HG03521 (cell line): ENCODE data around the gene MN1.

Experiments
- ATAC-seq: cut with Tn5 transposase; IDR thresholded peaks from one replicate; pipeline ENCODE4 v1.9.1; 2021; ENCODE audit warnings: mild to moderate bottlenecking, moderate library complexity; ENCODE audit not compliant: unreplicated experiment

MN1 gene

GRCh38 chr22:27765706-27766291 is 35.8 kb downstream of the MN1 start:
- ATAC-seq: no peak

- ATAC-seq: no peak
Measured at GRCh38 chr22:27764722-27765236, 36.8 kb downstream of the MN1 start.

- no peak for ATAC-seq
Measured at GRCh38 chr22:27761665-27762064, 39.9 kb downstream of the MN1 start.

GRCh38 chr22:27761000-27761399 is 40.6 kb downstream of the MN1 start:
- ATAC-seq: no peak

GRCh38 chr22:27760474-27760873 is 41.1 kb downstream of the MN1 start:
- ATAC-seq: no peak

GRCh38 chr22:27757928-27758525 is 43.5 kb downstream of the MN1 start:
- ATAC-seq: no peak

GRCh38 chr22:27756212-27756660 is 45.3 kb downstream of the MN1 start:
- ATAC-seq: no peak

- ATAC-seq: no peak
Measured at GRCh38 chr22:27755521-27756211, 45.9 kb downstream of the MN1 start.

GRCh38 chr22:27754888-27755480 is 46.6 kb downstream of the MN1 start:
- ATAC-seq: no peak

GRCh38 chr22:27754247-27754887 is 47.2 kb downstream of the MN1 start:
- ATAC-seq: no peak

GRCh38 chr22:27752771-27753170 is 48.8 kb downstream of the MN1 start:
- ATAC-seq: no peak

- ATAC-seq: no peak
Measured at GRCh38 chr22:27752141-27752540, 49.4 kb downstream of the MN1 start.

- no peak for ATAC-seq
Measured at GRCh38 chr22:27751277-27752070, 50.1 kb downstream of the MN1 start.

- no peak for ATAC-seq
Measured at GRCh38 chr22:27750584-27751265, 50.8 kb downstream of the MN1 start.

GRCh38 chr22:27749597-27750225 is 51.8 kb downstream of the MN1 start:
- ATAC-seq: no peak

- ATAC-seq: no peak
Measured at GRCh38 chr22:27748751-27749191, 52.8 kb downstream of the MN1 start.

GRCh38 chr22:27748349-27748748 is 53.2 kb downstream of the MN1 start:
- ATAC-seq: no peak

GRCh38 chr22:27747396-27748221 is 53.9 kb downstream of the MN1 start:
- ATAC-seq: no peak
